Renal cortical epithelial cell (primary cell): ENCODE results near the gene SLC25A1. TPM values are rescaled to one million over a fixed set of nuclear protein-coding genes. Genes with fewer than 3 reads are reported as not detected.
"Not testable (repeated sequence)": the region's sequence is repeated elsewhere in the genome, so short reads cannot be mapped to it uniquely, and the experiment has no call there.

ENCODE experiments used
- DNase-seq: peaks from one replicate; pipeline ENCODE4 v3.0.0-alpha.2; 2011; ENCODE audit warnings: low read depth
- total RNA-seq: library from RNA; depleted of rRNA; stranded (reverse); fragments of >200 nt; gene quantifications from 2 replicates; pipeline ENCODE4 v1.2.3, GENCODE V29; 2014

SLC25A1 gene
- total RNA-seq, 1 donor from 2014 or later, result 192 TPM

- no peak for DNase-seq
Observed at GRCh38 chr22:19167106-19167869, 11.2 kb downstream of the SLC25A1 start.

DNA sequence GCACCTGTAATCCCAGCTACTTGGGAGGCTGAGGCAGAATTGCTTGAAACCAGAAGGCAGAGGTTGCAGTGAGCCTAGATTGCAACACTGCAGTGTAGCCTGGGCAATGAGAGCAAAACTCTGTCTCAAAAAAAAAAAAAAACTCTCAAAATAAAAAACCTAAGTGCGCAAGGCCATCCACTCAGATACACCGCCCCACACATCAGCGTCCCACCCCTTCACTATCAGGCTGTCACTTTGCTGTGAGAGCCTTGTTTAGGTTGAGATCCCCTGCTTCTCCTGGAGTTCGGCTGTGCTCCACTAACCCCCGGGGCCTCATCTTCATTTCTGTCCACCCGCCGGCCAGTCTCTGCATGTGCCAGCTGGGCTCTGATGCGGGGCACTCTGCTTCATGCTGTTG, 12.1 kb downstream of the SLC25A1 start:
- DNase-seq, result no peak

GRCh38 chr22:19164425-19164824, 14.1 kb downstream of the SLC25A1 start:
- no peak for DNase-seq

- DNase-seq, result not testable (repeated sequence)
Observed at GRCh38 chr22:19158649-19159048, 19.9 kb downstream of the SLC25A1 start.

GRCh38 chr22:19156109-19156508, 22.4 kb downstream of the SLC25A1 start:
- DNase-seq, result not testable (repeated sequence)

GRCh38 chr22:19152942-19153883, 25.3 kb downstream of the SLC25A1 start:
- no peak for DNase-seq

DNA sequence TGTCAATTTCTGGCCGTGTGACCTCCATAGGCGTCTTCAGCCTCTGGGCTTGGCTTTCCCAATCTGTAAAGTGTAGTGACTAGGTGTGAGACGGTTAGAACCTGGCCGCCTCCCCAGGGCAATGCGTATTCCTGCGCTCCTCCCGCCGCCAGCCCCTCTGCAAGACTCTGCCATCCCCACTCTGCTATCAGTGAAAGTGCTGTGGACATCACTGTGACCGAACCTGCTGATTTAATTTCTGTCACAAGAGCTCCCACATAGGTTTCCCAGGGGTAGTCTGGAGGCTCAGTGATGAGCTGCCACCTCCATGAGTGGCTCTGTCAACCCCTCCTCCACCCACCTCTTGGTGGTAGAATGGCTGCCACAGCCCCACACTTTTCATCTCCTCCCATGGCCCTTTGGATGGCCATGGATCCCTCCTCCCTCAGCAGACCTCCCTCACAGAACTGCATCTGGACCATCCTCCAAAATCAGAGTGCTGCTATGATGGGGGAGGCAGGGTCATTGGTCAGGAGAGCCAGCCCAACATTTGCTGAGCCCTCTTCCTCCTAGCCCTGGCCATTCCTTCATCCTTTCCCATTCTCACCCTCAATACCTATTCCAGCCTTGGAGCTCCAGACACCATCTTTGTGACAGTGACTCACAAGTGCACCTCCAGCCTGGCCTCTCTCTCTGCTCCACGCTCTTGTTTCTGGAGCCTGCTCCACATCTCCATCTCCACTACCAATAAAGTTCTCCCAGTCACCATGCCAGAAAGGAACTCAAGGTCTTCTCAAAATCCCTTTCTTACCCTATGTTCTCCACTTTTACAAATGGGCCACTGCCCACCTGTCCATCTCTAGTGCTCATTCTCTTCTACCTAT, 27.0 kb downstream of the SLC25A1 start:
- no peak for DNase-seq

DNA sequence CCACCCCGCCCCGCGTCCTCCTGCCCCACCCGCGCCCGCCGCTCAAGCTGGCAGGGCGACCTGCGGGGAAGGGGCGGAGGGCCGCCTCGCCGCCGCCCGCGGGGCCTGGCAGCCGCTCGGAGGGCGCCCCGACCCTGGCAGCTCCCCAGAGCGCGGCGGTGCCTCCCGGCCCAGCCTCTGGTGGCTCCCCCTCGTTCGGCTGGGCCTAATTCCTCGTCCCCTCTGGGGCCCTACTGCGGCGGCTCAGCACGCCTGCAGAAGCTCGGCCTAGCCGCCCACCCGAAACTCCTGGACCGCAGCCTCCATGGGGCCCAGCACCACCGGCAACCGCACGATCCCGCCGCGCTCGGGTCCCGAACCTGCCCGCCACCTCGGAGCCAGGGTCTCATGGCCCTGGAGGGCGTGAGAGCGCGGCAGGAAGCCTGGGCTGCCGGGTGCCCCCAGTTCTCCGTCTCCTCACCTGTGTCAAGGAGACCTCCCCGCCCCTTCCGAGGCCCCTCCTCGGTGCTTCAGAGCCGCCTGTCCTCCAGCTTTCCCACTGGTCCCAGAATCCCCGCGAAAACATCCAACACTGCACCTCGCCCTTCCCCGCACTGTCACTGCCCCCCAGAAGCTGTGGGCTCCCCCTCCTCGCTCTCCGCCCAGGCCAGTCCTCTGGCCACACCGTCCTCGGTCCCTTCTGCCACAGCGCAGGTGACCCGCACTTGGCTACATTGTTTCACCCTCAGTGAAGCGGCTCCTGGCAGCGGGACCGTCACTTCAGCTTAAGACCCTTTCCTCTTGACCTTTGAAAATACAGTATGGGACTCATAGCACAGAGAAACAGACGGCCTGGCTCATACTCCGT, 27.8 kb downstream of the SLC25A1 start:
- no peak for DNase-seq

DNA sequence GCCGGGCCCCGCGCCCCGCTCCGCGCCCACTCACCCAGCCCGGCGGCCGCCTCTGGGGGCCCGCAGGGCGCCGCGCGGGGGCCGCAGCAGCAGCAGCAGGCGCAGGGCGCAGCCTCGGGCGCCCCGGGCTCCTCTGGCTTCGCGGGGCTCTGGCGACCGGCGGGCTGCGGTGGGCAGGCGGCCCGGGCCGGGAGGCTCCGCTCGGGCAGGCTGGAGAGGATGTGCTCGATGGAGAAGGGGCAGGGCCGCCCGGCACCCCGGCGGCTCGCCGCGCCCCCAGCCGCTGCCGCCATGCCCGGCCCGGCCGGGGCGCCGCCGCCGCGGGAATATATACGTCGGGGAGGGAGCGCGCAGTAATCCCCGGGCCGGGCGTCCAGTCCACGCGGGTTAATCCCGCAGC, 28.5 kb downstream of the SLC25A1 start, which contains the start of gene GSC2:
GSC2 (minus strand) TSS at position 302 of the 400 bp plus-strand sequence; CDS start at position 293, 9 bp downstream.
- no peak for DNase-seq

GRCh38 chr22:19149047-19149883, 29.3 kb downstream of the SLC25A1 start:
- no peak for DNase-seq

DNA sequence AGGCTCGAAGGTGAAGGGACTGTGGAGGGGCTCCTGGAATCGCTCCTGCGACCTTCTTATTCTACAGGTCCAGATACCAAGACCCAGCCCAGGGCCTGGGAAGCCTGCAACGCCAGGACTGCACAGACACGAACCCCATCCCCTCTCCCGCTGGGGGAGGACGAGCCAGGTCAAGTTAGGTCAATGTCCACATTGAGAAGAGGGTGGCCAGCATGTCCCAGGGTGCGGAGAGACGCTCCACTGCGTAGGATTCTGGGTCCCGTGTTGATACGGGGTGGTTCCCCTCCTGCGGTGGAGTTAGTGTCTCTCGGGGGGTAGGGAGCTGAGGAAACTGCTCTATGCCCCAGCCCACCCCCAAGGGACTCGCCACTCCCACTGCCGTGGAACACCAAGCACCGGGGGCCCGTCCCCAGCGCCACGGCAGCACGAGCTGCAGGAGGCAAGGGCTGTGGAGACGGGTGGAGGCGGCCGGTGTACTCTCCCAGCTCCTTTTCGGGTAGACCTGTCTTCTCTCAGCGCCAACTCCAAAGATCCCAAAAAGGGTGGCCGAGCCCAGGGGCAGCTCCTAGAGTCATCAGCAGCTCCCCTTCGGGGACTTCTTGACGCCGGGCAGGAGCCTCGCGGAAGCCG, 30.0 kb downstream of the SLC25A1 start:
- DNase-seq, result no peak

DNA sequence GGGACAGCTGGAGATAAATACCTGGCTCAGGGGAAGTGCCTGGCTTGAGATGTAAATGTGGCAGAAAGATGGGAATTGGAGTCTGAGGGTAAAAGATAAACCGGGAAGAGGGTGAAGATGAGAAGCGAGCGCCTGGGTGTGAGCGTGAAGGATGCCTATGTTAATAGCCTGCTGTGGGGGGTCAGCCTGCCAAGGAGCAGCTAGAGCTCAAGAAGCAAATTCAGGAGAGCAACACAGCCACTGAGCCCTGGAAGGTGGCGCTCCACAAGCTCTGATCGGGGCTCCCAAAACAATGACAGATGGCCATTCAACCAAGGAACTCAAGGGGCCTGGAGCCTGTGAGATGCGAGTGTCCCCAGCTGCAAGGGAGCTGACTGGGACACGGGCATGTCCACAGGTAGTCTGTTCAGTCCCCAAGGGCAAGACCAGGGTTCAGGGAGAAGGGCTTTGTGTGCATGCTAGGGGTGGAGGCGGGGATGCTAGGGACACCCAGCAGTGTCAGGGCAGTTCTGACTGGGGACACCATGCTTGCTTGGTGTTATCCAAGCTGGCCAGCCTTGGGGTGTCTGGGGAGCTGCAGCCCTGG, 31.2 kb downstream of the SLC25A1 start:
- DNase-seq, result no peak

DNA sequence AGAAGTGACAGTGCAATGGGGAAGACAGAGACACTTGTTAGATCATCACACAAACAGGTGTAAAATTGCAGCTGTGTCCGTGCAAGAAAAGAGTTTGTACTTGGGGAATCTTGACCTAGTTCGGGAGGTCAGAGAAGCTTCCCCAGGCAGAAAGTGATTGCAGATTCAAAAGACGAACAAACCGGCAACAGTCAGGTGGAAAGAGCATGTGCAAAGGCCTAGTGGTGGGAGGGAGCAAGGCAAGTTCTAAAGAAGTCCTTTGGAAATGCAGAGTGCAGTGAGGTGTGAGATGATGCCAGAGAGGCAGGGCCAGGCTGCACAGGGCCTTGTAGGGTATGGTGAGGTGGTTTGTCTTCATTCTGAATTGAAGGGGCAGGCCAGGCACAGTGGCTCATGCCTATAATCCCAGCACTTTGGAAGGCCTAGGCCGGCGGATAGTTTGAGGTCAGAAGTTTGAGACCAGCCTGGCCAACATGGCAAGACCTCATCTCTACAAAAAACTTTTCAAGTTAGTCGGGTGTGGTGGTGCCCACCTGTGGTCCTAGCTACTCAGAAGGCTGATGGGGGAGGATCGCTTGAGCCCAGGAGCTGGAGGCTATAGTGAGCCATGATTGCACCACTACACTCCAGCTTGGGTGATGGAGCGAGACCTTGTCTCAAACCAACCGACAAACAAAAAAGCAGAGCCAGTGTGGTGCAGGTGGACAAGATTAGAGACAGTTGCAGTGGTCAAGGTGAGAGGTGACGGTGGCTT, 32.1 kb downstream of the SLC25A1 start:
- no peak for DNase-seq

- peak; percentile 3 for DNase-seq
Observed at GRCh38 chr22:19143967-19144400, 34.6 kb downstream of the SLC25A1 start.

GRCh38 chr22:19143212-19143611, 35.3 kb downstream of the SLC25A1 start:
- no peak for DNase-seq

DNA sequence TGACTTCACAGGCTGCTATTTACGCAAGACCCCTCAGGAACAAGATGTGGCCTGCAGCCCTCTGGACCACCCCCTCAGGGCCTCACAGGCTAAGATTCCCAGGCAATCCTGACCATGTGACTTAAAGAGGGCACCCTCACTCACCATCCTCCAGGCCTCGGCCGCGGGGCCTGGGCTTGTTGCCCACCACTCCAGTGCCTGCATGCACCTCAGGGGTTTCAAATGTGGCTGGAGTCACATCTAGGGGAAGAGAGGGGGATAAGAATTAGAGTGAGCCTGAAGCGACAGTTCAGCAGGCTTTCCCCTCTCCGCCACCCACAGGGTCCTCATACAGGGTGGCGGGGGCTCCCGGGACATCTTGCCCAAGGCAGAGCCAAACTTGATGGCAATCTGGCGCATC, 36.1 kb downstream of the SLC25A1 start:
- DNase-seq, result no peak

DNA sequence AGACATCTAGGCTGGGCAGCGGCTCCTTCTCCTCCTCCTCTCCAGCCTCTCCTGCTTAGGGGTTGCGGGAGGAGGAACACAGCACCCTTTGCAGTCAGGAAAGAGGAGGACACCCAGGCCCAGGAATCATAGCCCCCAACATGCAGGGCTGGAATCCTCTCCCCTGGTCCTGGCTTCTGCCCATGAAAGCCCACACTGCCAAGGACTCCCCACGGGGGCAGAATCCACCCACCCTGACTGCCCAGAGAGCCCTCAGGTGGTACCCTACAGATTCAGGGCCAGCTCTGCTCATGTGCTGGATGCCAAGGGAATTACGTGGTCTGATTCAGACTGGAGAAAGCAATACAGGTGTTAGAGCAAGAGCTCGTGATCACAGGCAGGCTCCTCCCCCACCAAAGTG, 38.6 kb downstream of the SLC25A1 start:
- no peak for DNase-seq

- DNase-seq, result no peak
Observed at GRCh38 chr22:19139001-19139356, 39.6 kb downstream of the SLC25A1 start.
